NB4 (cell line): ENCODE results near the gene L3HYPDH.

Experiments
- POLR2A ChIP-seq: IDR thresholded peaks from 2 replicates; pipeline ENCODE4 v1.6.1; 2011; ENCODE audit warnings: mild to moderate bottlenecking; ENCODE audit not compliant: insufficient read length; ENCODE audit errors: extremely low read depth
- TF ChIP-seq, protein P1 (sequence below): IDR thresholded peaks from one replicate; pipeline ENCODE4 v1.5.1; 2012; ENCODE audit warnings: low read depth, low read length

DNA sequence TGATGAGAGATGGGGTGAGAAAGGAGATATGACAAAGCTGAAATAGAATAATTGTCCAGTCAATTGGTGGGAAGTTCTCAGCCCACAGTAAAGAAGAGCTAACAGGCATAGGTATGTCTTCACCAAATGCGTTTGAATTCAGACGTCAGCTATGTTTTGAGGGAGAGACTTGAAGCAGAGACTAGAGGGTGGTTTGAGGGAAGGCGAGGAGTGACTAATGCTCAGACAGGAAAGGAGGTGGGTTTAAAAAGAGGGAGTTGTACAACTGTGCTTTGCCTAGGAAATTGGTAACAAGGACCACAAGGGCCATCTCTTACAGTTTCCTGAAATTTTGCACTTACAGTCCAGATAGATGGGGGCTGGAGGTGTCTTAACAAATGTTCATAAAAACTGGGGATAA lies 6.5 kb upstream of the L3HYPDH start:
- TF ChIP-seq, protein P1, sequence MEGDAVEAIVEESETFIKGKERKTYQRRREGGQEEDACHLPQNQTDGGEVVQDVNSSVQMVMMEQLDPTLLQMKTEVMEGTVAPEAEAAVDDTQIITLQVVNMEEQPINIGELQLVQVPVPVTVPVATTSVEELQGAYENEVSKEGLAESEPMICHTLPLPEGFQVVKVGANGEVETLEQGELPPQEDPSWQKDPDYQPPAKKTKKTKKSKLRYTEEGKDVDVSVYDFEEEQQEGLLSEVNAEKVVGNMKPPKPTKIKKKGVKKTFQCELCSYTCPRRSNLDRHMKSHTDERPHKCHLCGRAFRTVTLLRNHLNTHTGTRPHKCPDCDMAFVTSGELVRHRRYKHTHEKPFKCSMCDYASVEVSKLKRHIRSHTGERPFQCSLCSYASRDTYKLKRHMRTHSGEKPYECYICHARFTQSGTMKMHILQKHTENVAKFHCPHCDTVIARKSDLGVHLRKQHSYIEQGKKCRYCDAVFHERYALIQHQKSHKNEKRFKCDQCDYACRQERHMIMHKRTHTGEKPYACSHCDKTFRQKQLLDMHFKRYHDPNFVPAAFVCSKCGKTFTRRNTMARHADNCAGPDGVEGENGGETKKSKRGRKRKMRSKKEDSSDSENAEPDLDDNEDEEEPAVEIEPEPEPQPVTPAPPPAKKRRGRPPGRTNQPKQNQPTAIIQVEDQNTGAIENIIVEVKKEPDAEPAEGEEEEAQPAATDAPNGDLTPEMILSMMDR: no peak
- TF ChIP-seq POLR2A: no peak
